H1 (cell line): ENCODE measurements around the gene SPTBN1. TPM values are rescaled to one million over a fixed set of nuclear protein-coding genes. Genes with fewer than 3 reads are reported as not detected.

Experiments
- CHD7 ChIP-seq: fragments of 300-600 bp; sonication (generic); IDR thresholded peaks from 2 replicates; pipeline ENCODE4 v1.7.1; 2012; ENCODE audit warnings: low read length, moderate library complexity, mild to moderate bottlenecking, inconsistent platforms; ENCODE audit not compliant: insufficient replicate concordance
- polyA plus RNA-seq, 7 experiments: library from polyadenylated mRNA; depleted of rRNA in 3 of 7; stranded (reverse) in 5 of 7; unstranded in 2 of 7; fragments of >200 nt in 5 of 7; fragments of 200-250 nt in 2 of 7; gene quantifications; 1 replicate in 5 of 7; 2 replicates in 1 of 7; 4 replicates in 1 of 7; pipeline versions ENCODE4 v1.2.1 to v1.2.3, GENCODE V29; 2011 to 2013; ENCODE audit warnings: missing spikeins in 2 of 7, mixed read lengths in 2 of 7
- total RNA-seq: library from RNA; stranded (reverse); fragmentation: NEBNext Ultra II Directional; extraction: Animal tissue kit (Norgen Biotek cat#: 25700); gene quantifications from 2 replicates; pipeline ENCODE4 v1.2.1, GENCODE V29; 2021

The SPTBN1 gene
- total and polyA plus RNA-seq, 2 of the 8 experiments (the other 6 are each of a cell fraction or from before 2014, with no cell fraction given) = 31.8 to 180 TPM

- TF ChIP-seq CHD7 = no peak
- TF ChIP-seq, all 59 proteins: peak for 0
Measured at GRCh38 chr2:54423213-54423612, 32.9 kb upstream of the SPTBN1 start (continued).
